GM19035 (cell line): ENCODE results near the gene SCGB2B2.
A peak's percentile ranks its signal among the peaks of the same experiment; 100 is the strongest.
"Not testable (repeated sequence)": the region's sequence is repeated elsewhere in the genome, so short reads cannot be mapped to it uniquely, and the experiment has no call there.

ENCODE experiments used
- ATAC-seq: cut with Tn5 transposase; IDR thresholded peaks from one replicate; pipeline ENCODE4 v1.9.1; 2021; ENCODE audit not compliant: unreplicated experiment

SCGB2B2 gene, protein sequence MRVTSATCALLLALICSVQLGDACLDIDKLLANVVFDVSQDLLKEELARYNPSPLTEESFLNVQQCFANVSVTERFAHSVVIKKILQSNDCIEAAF

DNA sequence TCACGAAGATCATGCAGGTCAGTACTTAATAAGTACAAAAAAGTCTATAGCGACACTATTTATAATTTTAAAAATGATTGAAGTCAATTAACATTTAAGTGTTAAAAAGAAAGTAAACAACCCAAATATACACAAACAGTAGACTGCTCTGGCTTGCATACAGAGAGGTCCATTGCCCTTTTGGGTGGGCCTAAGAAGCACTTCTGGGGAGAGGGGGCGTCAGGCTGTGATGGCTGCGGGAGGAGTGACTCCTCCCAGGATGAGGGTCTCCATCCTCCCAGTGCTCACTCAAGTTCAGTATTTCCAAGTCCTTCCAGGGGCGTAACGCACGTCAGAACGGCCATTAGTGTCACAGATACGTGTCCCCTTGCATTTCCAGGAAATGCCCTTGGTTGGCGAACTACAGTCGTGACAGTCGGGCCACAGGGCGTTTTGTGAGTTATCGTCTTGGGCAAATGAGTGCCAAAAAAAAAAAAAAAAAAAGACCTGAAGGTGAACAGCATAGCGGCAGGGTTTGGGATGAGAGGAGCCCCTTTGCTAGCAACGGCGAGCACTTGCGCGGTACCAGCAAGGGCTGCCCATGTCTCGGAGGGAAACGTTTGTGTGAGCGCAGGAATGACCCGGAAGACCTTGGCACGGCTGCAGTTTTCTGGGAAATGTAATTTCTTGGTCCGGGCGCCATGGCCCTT is at the start of gene SCGB2B2:
TSS of gene SCGB2B2 (minus strand) at position 463 of the 689 bp plus-strand sequence. CDS start 82,596 bp downstream, outside the sequence.
- ATAC-seq: peak; percentile 56

DNA sequence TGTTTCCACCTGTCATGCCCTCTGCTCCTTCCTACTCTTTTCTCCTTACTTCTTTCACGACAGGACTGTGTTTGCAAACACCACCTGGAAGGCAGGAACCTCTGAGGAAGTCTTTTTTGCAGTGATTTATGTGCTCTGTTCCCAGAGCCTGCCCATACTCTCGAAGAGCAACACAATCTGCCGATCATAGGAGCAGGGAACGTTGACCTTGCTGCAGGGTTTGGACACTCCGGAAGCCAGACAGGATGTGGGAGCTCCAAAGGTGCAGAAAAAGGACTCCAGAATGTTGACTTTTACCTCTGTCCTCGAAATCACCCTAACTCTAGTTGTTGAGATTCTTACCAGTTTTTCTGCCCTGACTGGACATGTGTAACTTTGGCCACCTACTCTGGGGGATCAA is 48.4 kb upstream of the SCGB2B2 start:
- ATAC-seq: no peak

DNA sequence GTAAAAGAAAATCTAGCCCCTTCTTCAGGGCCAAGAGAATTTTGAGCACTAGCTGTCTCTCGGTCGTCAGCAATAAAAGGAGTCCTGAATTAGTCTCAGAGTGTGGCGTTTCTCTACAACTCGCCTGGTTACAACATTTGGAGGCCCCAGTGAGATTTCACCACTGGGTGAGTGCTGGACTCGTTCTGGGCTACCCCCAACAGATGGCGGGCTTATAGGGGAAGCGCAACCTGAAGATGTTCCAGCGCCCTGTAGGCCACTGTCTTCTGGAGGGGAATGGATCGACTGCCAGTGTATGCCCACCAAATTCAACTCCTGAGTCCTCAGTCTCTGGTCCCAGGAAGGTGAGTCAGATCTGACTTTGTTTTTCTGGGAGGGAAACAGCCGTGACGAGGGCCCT is 45.4 kb upstream of the SCGB2B2 start:
- ATAC-seq: no peak

DNA sequence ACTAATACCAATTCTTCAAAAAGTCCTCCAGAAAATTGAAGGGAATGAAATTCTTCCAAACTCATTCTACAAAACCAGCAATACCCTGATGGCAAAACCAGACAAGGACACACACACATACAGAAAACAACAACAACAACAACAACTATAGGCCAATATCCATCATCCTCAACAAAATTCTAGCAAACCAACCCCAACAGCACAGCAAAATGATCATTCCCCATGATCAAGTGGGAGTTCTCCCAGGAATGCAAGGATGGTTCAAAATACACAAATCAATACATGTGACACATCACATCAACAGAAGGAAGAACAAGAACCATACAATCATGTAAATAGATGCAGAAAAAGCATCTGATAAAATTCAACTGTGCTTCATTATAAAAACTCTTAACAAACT is 38.4 kb upstream of the SCGB2B2 start:
- no peak for ATAC-seq

DNA sequence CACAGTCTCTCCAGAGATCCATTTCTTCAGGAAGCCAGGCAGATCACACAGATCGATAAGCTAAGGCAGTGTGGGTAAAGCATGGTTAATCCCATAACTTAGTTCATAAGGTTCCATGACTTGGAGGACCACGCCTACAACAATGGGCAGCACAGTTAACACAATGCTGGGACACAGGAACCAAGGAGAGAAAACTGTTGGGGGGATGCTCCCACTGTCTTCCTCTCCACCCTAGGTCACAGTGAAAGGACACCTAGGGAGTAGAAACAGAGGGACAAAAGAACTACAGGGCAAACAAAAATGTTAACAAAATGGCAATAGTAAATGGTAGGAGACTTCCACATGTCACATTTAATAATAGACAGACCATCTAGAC is 36.3 kb upstream of the SCGB2B2 start:
- no peak for ATAC-seq

DNA sequence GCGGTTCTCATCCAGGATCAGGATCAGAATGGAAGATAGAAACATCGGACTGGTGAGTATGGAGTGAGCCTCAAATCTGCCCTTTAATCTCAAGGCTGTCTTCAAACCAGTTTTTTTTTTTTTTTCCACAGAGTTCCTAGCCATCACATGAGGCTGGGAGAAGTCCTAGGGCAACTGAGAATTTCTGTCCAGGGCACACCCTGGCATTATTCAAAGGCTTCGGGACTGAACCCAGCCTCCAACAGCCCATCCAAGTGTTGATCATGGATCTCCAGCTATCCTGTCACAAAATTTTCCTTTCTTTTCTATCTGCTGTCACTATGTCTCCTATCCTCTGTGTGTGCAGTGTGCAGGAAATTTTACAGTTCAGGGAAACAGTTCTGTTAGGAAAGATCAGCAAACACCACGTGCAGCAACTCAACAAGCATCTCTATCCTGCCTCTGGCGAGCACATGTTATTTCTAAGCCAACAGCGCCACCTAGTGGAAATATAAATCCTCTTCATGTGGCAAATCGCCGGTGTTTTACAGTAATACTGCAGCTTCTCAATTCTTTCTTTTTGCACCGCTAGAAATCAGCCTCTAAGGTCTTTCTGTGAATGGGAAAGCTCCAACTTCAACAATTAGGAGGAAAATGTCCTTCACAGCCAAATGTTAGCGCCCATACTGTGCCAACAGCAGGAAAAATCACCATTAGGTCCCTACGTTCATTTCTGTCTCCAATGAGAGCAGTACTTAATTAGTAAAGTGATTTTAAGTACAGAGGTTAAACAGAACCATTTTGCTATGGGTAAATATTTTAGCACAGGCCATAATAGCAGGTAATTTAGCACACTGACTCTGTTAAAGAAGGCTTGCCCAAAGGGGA is 35.7 kb upstream of the SCGB2B2 start:
- no peak for ATAC-seq

DNA sequence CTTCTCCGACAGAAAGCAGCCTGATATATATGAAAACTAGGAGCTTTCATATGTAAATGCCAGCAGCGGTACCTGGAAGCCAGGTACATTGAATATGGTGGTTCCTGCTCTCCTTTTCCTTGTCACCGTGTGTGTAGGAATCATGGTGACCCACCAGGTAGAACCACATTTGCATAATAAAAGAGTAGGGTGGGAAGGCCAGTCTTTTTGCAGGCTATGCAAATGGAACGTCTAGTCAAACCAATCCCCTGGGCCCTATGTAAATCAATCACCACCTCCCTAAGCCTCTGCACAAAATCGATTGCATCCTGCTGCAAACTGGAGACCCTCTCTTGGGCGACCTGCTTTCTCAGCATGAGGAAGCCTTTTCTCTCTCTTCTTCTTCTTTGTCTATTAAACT is 34.9 kb upstream of the SCGB2B2 start:
- ATAC-seq: no peak

DNA sequence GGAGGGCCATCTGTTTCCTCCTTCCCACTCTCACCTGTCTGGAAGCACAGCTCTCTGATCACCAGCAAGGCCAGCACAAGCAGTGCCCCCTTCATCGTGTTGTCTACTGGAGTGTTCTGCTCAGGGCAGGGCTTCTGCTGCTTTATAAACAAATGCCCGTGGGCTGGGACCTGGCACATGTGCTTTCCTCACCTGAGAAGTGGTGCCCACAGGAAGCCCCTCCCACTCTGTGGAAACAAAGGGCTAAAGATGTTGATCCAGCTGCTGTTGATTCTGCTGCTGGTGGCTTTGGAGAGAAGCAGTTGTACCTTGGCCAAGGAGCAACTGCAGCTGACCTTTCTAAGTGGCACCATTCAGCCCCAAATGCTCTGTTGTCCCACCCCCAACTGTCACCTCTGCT is 30.7 kb upstream of the SCGB2B2 start:
- no peak for ATAC-seq

DNA sequence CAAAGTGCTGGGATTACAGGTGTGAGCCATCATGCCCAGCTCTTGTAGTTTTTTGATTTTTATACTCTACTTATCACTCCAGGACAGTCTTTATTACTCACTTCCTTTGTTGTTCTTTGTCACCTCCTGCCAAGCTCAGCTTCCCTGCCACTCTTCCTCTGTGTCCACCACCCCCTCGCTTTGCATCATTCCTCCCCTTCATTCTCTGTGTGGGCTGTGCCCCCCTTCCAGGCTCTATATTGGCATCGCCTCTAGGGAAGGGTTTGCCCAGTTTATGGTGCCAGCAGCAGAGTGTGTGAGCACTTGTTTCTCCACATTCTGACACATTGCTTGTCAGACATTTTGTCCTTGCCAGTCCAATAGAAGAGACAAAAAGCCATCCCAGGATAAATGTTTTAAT is 15.6 kb upstream of the SCGB2B2 start:
- ATAC-seq: no peak

DNA sequence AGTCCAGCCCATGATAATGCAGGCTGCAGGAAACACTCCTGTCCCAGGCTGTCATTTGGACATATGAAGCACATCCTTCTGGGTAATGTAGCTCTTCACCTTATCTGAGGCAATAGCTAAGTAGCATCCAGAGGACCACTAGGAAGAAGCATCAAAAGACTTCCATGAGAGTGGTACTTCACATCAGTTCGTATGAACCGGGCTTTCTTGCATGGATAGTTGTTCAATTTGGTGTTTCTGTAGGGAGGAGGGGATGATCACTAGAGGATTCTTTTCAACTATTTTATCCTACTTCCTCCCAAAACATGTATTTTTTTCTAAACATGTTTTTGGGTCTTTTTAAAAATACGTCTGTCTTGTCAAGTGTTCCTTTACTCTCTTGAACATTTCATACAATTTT is 13.4 kb upstream of the SCGB2B2 start:
- no peak for ATAC-seq

DNA sequence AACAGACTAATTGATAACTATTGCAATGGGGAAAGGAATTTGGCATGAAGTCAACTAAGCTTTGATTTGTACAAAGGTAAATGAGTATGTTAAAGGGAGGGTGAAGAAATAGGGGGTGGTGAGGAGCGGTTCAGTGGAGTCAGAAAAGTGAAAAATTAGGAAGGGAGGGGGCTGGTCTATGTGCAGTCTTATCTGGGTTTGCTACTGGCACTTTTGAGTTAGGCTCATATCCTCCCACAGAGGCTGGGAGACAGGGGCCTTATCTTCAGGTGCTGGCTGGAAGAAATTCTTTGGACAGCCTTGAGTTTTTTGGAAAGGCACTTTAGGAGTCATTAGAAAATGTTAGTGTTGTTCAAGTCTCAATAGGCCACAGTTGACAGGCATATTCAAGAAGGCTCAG is 11.6 kb upstream of the SCGB2B2 start:
- ATAC-seq: no peak

DNA sequence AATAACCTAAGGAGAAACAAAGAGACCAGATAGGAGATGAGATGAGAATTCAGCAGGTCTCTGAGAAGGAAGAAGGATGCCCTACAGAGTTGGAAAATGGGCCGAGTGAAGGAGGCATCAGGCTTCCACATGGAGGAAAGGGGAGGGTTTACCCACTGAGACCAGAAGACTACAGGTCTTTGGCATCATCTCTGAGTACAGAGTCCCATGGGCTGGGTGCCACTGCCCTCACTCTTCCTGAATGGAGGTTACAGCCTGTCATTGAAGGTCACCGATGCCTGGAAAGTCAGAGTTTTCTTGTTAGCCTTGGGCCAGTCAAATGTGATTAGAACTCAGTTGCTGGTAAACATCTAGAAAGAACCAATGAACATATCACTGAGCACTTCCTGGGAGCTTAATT is 10.4 kb upstream of the SCGB2B2 start:
- ATAC-seq: no peak

DNA sequence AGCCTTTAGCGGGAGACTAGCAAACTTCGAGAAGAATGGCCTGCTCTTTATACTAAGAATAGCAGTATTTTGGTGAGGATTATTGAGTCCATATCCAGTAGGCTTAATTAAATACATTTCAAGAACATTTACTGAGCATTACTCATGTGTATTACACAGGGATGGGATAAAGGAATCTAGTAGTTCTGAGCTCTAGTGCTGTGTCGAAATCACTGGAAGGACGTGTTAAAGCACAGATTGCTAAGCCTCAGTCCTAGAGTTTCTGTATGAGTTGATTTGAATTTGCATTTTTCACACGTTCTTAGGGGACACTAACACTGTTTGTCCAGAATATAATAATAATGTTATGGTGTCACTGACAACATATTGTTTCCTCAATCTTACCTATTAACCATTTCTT is 9.5 kb upstream of the SCGB2B2 start:
- ATAC-seq: no peak

DNA sequence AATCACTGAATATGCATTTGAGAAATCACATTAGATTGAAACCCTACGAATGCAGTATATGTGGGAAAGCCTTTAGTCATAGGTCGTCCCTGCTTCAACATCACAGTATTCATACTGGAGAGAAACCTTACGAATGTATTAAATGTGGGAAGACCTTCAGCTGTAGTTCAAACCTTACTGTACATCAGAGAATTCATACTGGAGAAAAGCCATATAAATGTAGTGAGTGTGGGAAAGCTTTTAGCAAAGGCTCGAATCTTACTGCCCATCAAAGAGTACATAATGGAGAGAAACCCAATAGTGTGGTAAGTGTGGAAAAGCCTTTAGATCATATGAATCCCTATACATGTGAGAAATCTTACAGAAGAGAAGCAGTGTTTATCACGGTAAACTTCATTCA is 8.3 kb upstream of the SCGB2B2 start:
- ATAC-seq: not testable (repeated sequence)

DNA sequence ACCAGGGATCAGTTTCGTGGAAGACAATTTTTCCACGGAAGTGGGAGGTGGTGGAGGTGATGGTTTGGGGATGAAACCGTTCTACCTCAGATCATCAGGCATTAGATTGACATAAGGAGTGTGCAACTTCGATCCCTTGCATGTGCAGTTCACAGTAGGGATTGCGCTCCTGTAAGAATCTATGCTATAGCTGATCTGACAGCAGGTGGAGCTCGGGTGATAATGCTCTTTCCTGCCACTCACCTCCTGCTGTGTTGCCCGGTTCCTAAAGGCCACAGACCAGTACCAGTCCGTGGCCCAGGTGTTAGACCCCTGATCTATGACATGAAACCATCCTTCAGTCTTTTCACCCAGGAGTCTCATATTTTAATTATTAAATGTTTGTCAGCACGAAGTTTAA is 4.5 kb upstream of the SCGB2B2 start:
- ATAC-seq: no peak

DNA sequence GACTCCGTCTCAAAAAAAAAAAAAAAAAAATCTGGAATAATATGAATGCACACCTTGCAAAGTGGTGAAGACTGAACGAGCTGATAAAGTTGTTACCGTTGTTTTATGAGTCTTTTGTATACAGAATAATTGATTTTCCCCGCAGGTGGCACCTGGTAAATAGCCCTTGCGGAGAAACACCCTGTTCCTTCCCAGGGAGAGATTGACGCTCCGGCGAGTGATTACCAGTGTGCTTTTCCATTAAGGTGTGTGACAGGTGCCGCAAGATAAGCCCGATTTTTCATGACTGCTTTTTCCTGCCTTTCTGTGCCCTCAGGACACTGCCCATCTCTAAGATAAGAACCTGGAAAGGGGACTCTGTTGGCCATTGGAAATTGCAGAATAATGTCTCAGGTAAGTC is 1.5 kb upstream of the SCGB2B2 start:
- no peak for ATAC-seq

DNA sequence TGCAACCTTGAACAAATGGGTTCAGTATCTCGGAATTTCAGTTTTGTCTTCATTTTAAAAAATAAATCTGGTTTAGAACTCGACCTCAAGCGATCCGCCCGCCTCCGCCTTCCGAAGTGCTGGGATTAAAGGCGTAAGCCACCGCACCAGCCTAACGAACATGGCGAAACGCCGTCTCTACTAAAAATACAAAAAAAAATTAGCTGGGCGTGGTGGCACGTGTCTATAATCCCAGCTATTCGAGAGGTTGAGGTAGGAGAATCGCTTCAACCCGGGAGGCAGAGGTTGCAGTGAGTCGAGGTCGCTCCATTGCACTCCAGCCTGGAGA is 1.1 kb upstream of the SCGB2B2 start:
- no peak for ATAC-seq

DNA sequence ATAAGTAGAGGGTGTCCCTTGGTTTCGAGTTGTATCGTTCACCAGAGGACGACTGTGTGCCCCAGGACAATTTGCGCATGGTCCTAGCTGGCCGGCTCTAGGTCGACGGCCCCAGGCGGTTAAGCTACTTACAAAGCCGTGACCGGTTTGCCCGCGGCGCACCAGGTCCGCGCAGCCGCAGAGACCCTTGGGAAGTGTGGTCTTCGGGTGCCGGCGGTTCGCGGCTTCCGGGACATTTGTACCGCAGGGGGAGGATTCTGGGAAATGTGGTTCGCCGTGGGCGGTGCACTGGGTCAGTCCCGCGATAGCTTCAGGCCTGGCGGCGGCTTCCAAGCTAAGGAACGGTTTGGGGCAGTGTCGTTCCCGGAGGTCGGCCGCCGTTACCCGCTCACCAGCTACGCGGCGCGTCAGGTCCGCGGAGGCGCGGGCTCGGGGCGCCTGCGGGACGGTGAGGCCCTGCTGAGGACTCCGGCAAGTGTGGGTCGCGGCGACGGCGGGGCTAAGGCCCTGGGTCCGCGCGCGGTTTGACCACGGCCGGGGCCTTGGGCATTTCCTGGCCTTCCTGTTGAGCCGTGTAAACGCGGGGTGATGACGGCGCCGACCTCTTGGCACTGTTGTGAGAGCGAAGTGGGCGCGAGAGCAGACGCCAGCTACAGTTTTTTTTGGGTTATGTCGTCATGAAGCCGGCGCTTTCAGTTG is 576 bp upstream of the SCGB2B2 start, which contains the start of gene ZNF302:
TSS of gene ZNF302 (plus strand) at position 293 of the 699 bp plus-strand sequence. CDS start 1,127 bp downstream, outside the sequence.
- peak; percentile 89 for ATAC-seq

DNA sequence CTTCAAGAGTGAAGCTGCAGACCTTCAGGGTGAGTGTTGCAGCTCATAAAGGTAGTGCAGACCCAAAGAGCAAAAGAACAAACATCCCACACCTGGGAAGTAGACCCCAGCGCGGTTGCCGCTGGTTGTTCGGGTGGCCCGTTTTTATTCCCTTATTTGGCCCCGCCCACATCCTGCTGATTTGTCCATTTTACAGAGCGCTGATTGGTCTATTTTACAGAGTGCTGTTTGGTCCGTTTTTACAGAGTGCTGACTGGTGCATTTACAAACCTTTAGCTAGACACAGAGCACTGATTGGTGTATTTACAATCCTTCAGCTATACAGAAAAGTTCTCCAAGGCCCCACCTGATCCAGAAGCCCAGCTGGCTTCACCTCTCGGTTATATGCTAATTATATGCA is 1.0 kb downstream of the SCGB2B2 start:
- ATAC-seq: no peak

DNA sequence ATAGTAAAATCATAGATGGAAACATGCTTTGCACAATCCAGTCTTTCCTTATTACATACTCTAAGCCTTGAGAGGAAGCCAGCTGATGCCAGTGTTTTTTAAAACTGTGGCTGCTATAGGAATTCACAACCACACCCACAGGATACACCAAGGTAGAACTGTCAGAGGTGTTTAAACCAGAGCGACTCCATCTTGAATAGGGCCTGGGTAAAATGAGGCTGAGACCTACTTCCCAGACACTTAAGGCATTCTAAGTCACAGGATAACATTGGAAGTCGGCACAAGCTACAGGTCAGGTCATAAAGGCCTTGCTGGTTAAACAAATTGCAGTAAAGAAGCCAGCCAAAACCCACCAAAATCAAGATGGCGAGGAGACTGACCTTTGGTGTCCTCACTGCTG is 1.7 kb downstream of the SCGB2B2 start:
- no peak for ATAC-seq

DNA sequence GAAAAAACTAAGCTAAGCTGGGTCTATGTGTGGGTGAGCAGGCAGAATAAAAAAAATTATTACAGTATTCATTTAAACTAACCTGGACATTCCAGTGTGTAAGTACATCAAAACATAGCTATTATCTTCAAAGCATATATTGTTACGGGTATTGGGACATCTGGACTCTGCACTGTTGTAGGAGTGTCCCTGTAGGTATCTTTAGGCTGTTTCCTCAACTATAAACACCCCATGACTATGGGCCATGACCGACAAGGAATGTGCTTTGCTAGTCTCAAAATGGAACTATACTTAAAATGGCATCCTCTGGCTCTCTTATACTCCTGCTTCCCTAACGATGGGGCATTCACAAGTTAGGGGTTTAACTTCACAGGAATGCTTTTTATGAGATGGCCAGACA is 3.4 kb downstream of the SCGB2B2 start:
- no peak for ATAC-seq

DNA sequence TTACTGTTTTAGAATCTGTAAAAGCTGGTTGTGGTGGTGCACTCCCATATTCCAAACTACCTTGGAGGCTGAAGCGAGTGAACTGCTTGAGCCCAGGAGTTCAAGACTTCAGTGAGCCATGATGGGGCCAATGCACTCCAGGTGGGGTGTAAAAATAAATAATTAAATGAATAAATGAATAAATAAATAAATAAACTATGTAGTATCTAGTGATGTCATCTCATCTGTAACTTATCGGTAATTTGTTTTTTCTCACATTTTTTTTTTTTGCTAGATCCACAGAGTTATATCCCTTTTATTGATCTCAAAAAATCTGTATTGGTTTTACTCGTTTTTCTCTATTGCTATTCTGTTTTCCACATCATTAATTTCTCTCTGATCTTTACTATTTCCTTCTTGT is 5.0 kb downstream of the SCGB2B2 start:
- no peak for ATAC-seq
